SK-N-SH treated with all-trans-retinoic acid at 6 μM for 48 hours (cell line): ENCODE measurements around the gene USF3.

Experiments used
- ARNTL ChIP-seq: fragments of 450-650 bp; formaldehyde crosslinking; IDR thresholded peaks from 2 replicates; pipeline ENCODE4 v1.5.0; 2020; ENCODE audit warnings: low read depth, mild to moderate bottlenecking, moderate library complexity, borderline replicate concordance
- CSDC2 ChIP-seq: fragments of 250-450 bp; sonication (Bioruptor Pico); IDR thresholded peaks from 2 replicates; pipeline ENCODE4 v1.5.0; 2020; ENCODE audit warnings: mild to moderate bottlenecking, moderate library complexity
- RARB ChIP-seq: fragments of 250-450 bp; sonication (Bioruptor Pico); IDR thresholded peaks from 2 replicates; pipeline ENCODE4 v1.8.0; 2021; ENCODE audit warnings: mild to moderate bottlenecking, moderate library complexity
- ZFP3 ChIP-seq: fragments of 250-450 bp; sonication (Bioruptor Pico); IDR thresholded peaks from 2 replicates; pipeline ENCODE4 v1.5.0; 2020; ENCODE audit warnings: mild to moderate bottlenecking, moderate library complexity
- ZNF565 ChIP-seq: fragments of 450-650 bp; formaldehyde crosslinking; conservative IDR thresholded peaks from 2 replicates; pipeline ENCODE4 v1.5.0; 2020; ENCODE audit warnings: low read depth, mild to moderate bottlenecking, moderate library complexity
- TF ChIP-seq, protein P1 (sequence below): fragments of 250-450 bp; sonication (Bioruptor Pico); IDR thresholded peaks from 2 replicates; pipeline ENCODE4 v1.8.0; 2020; ENCODE audit warnings: mild to moderate bottlenecking, moderate library complexity, borderline replicate concordance
- TF ChIP-seq, protein P2 (sequence below): fragments of 250-450 bp; sonication (Bioruptor Pico); IDR thresholded peaks from 2 replicates; pipeline ENCODE4 v1.5.0; 2020; ENCODE audit warnings: mild to moderate bottlenecking, moderate library complexity

DNA sequence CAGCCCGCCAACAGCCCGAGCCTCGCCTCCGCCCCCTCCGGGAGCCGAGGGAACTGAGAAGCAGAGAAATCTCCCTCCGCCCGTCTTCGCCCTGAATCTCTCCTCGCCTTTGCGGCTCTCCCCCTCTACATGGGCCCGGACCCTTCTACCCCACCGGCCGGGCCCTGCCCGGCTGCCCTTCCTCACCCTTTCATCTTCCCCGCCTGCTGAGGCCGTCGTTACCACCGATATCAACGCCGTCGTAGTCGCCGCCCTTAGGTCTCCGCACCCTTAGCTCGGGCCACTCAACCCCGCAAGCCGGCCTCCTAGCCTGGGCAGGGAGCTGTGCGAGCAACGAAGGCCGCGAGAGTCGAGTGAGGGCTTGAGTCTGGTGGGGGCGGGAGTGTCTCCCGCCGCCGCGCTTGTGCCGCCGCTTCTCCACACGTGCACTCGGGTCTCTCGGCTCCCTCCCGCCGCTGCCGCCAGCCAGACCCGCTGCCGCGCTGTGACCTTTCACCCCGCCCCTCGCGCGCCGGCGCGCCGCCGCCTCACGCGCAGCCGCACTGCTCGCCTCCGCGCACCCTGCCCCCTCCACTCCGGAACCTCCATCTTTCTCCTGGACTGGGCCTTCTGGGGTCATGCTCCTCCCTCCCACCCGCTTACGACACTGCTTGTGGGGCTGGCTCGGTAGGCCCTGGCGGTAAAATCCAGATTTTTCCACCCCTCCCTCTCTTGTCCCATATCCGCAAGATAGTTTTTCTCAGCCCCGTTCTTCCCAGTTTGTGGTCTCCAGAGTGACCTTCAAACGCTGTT is 49.5 kb upstream of the USF3 start, which contains the start of gene NAA50:
- TF ChIP-seq, protein P1, sequence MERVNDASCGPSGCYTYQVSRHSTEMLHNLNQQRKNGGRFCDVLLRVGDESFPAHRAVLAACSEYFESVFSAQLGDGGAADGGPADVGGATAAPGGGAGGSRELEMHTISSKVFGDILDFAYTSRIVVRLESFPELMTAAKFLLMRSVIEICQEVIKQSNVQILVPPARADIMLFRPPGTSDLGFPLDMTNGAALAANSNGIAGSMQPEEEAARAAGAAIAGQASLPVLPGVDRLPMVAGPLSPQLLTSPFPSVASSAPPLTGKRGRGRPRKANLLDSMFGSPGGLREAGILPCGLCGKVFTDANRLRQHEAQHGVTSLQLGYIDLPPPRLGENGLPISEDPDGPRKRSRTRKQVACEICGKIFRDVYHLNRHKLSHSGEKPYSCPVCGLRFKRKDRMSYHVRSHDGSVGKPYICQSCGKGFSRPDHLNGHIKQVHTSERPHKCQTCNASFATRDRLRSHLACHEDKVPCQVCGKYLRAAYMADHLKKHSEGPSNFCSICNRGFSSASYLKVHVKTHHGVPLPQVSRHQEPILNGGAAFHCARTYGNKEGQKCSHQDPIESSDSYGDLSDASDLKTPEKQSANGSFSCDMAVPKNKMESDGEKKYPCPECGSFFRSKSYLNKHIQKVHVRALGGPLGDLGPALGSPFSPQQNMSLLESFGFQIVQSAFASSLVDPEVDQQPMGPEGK (CRISPR knock-in tag): no peak
- TF ChIP-seq ARNTL (CRISPR knock-in tag) (no peak), ZFP3 (CRISPR knock-in tag) (no peak), ZNF565 (CRISPR knock-in tag) (no peak), CSDC2 (CRISPR knock-in tag) (no peak), RARB (CRISPR knock-in tag) (no peak)
- TF ChIP-seq, protein P2, sequence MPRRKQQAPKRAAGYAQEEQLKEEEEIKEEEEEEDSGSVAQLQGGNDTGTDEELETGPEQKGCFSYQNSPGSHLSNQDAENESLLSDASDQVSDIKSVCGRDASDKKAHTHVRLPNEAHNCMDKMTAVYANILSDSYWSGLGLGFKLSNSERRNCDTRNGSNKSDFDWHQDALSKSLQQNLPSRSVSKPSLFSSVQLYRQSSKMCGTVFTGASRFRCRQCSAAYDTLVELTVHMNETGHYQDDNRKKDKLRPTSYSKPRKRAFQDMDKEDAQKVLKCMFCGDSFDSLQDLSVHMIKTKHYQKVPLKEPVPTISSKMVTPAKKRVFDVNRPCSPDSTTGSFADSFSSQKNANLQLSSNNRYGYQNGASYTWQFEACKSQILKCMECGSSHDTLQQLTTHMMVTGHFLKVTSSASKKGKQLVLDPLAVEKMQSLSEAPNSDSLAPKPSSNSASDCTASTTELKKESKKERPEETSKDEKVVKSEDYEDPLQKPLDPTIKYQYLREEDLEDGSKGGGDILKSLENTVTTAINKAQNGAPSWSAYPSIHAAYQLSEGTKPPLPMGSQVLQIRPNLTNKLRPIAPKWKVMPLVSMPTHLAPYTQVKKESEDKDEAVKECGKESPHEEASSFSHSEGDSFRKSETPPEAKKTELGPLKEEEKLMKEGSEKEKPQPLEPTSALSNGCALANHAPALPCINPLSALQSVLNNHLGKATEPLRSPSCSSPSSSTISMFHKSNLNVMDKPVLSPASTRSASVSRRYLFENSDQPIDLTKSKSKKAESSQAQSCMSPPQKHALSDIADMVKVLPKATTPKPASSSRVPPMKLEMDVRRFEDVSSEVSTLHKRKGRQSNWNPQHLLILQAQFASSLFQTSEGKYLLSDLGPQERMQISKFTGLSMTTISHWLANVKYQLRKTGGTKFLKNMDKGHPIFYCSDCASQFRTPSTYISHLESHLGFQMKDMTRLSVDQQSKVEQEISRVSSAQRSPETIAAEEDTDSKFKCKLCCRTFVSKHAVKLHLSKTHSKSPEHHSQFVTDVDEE (CRISPR knock-in tag): no peak
